ENCODE measurements around the gene PTGER2. TPM values are rescaled to one million over a fixed set of nuclear protein-coding genes. Genes with fewer than 3 reads are reported as not detected.
A peak's percentile ranks its signal among the peaks of the same experiment; 100 is the strongest.

PTGER2 gene
- total and polyA plus RNA-seq, 4 donors, result 2.0 to 20.6 (median 6.8) TPM

DNA sequence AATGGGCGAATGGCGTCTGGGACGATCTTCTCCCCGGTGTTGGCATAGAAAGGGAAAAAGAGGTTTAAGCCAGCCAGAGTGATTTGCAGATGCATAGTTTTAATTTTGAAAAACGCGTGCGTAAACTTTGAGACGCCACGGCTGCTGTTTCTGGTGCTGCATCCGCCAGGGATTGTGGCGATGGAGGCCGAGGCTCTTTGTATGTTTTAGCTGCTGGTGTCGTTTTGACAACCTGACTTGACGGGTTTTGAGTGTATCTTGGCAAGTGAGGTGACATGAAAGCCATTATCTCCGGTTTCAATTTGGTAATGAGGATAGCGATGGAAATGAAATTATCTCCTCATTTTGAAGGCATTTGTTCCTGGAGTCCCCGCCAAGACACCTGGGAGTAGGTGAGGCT lies 45.0 kb upstream of the PTGER2 start:
- peaks cover 5 to 54% (median 50%) of the 10 kb centered on the region in 3 donors for H3K27me3 ChIP-seq (ENCODE audit: control insufficient read depth in 3 of 3, insufficient read depth in 3 of 3, low read length in 2 of 3)
- no peak overlapping the region for H3K9ac ChIP-seq (ENCODE audit: insufficient read depth in 1 of 2, low read length in 2 of 2)
- peaks cover 0 to 16% (median 12%) of the 10 kb centered on the region in 5 donors for H3K4me1 ChIP-seq (ENCODE audit: control insufficient read depth in 5 of 5, insufficient read depth in 5 of 5, low read length in 5 of 5)
- H3K9me3 ChIP-seq (ENCODE audit: control insufficient read depth in 4 of 4, insufficient read depth in 3 of 4, low read length in 3 of 4), result no peaks in the 10 kb centered on the region
- no peak overlapping the region for H3K27ac ChIP-seq (ENCODE audit: low read depth in 1 of 2, low read length in 1 of 2)
- no peaks in the 10 kb centered on the region for H3K36me3 ChIP-seq (ENCODE audit: control insufficient read depth in 4 of 4, insufficient read depth in 4 of 4, low read length in 4 of 4)
- ATAC-seq (ENCODE audit: insufficient read depth, low FRiP score) (no peak), DNase-seq (peak in 1 of 3 donors; percentile 16)
- H3K4me3 ChIP-seq, result no peak overlapping the region
- 34 to 39% methylated on average over 17 of the region's 17 CpGs for WGBS, 2 donors
- TF ChIP-seq, protein P1, sequence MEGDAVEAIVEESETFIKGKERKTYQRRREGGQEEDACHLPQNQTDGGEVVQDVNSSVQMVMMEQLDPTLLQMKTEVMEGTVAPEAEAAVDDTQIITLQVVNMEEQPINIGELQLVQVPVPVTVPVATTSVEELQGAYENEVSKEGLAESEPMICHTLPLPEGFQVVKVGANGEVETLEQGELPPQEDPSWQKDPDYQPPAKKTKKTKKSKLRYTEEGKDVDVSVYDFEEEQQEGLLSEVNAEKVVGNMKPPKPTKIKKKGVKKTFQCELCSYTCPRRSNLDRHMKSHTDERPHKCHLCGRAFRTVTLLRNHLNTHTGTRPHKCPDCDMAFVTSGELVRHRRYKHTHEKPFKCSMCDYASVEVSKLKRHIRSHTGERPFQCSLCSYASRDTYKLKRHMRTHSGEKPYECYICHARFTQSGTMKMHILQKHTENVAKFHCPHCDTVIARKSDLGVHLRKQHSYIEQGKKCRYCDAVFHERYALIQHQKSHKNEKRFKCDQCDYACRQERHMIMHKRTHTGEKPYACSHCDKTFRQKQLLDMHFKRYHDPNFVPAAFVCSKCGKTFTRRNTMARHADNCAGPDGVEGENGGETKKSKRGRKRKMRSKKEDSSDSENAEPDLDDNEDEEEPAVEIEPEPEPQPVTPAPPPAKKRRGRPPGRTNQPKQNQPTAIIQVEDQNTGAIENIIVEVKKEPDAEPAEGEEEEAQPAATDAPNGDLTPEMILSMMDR (IDR thresholded peaks at IDR 0.05; ENCODE audit: control extremely low read depth, extremely low read depth), result no peak

DNA sequence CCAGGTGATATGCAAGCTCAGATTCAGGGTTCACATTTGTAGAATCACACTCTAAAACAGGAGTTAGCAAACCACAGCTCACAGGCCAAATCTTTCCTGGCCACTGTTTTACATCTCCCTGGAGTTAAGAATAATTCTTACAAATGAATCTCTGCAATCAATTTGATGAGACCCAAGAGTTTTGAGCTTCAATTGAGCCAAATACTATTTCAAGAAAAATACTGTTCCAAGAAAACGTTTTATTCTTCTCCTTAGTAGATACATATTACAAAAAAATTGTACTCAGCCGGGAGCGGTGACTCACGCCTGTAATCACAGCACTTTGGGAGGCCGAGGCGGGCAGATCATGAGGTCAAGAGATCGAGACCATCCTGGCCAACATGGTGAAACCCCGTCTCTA lies 44.1 kb upstream of the PTGER2 start:
- Histone ChIP-seq H3K9me3 (ENCODE audit: control insufficient read depth in 4 of 4, insufficient read depth in 3 of 4, low read length in 3 of 4) (no peaks in the 10 kb centered on the region), H3K27me3 (ENCODE audit: control insufficient read depth in 3 of 3, insufficient read depth in 3 of 3, low read length in 2 of 3) (peaks cover 5 to 56% (median 50%) of the 10 kb centered on the region in 3 donors), H3K36me3 (ENCODE audit: control insufficient read depth in 4 of 4, insufficient read depth in 4 of 4, low read length in 4 of 4) (no peaks in the 10 kb centered on the region), H3K27ac (ENCODE audit: low read depth in 1 of 2, low read length in 1 of 2) (no peak overlapping the region), H3K4me1 (ENCODE audit: control insufficient read depth in 5 of 5, insufficient read depth in 5 of 5, low read length in 5 of 5) (peaks cover 0 to 16% (median 12%) of the 10 kb centered on the region in 5 donors), H3K4me3 (no peak overlapping the region), H3K9ac (ENCODE audit: insufficient read depth in 1 of 2, low read length in 2 of 2) (no peak overlapping the region)
- no peak for DNase-seq
- TF ChIP-seq, protein P1 (IDR thresholded peaks at IDR 0.05; ENCODE audit: control extremely low read depth, extremely low read depth), result no peak
- ATAC-seq (ENCODE audit: insufficient read depth, low FRiP score), result no peak
- 77 to 82% methylated on average over 8 of the region's 8 CpGs for WGBS, 2 donors

DNA sequence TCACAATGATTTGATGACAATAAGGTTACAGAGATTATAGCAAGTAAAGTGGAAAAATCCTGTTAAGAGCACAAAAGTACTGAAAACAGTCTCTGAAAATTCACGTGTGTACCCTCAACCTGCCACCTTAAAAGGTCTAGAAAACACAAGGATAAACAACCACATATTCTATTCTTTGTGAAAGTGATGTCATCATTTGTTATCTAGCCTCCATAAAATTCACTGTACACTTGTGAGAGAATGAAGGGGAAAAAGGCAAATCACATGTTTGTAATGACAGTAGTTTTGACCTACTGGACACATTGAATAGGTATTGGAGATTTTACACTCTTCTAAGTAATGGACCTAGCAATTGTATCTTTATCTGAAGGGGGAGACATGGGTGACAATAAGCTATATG lies 42.6 kb upstream of the PTGER2 start:
- Histone ChIP-seq H3K27ac (ENCODE audit: low read depth in 1 of 2, low read length in 1 of 2) (no peak overlapping the region), H3K36me3 (ENCODE audit: control insufficient read depth in 4 of 4, insufficient read depth in 4 of 4, low read length in 4 of 4) (no peaks in the 10 kb centered on the region), H3K4me3 (no peak overlapping the region), H3K9me3 (ENCODE audit: control insufficient read depth in 4 of 4, insufficient read depth in 3 of 4, low read length in 3 of 4) (no peaks in the 10 kb centered on the region), H3K4me1 (ENCODE audit: control insufficient read depth in 5 of 5, insufficient read depth in 5 of 5, low read length in 5 of 5) (peaks cover 0 to 16% (median 12%) of the 10 kb centered on the region in 5 donors), H3K9ac (ENCODE audit: insufficient read depth in 1 of 2, low read length in 2 of 2) (no peak overlapping the region), H3K27me3 (ENCODE audit: control insufficient read depth in 3 of 3, insufficient read depth in 3 of 3, low read length in 2 of 3) (peaks cover 5 to 53% (median 45%) of the 10 kb centered on the region in 3 donors)
- TF ChIP-seq, protein P1 (IDR thresholded peaks at IDR 0.05; ENCODE audit: control extremely low read depth, extremely low read depth), result no peak
- no peak for DNase-seq
- WGBS, 2 donors, result 77 to 92% methylated on average over 1 of the region's 1 CpG
- no peak for ATAC-seq (ENCODE audit: insufficient read depth, low FRiP score)

DNA sequence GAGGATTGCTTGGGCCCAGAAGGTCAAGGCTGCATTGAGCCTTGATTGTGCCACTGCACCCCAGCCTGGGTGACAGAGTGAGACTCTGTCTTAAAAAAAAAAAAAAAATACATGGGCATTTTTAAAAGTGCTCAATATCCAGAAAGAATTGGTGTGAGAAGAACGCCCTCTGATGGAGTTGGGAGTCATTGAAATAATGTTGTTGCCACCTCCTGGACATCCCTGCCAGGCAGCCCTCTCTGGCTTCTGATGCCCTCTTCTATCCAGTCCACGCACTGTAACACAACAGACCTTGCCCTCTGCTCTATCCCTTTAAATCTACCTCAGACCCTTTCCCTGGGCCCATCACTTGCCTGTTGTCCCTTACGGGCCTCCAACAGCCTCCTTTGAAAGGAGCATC lies 41.7 kb upstream of the PTGER2 start:
- ATAC-seq (ENCODE audit: insufficient read depth, low FRiP score) (no peak), DNase-seq (no peak)

More for the DNA sequence above, 41.7 kb upstream of the PTGER2 start:
- H3K27me3 ChIP-seq (ENCODE audit: control insufficient read depth in 3 of 3, insufficient read depth in 3 of 3, low read length in 2 of 3), result peaks cover 2 to 44% (median 37%) of the 10 kb centered on the region in 3 donors
- WGBS, 2 donors, result 63 to 75% methylated on average over 3 of the region's 3 CpGs
- peaks cover 0 to 16% (median 9%) of the 10 kb centered on the region in 5 donors for H3K4me1 ChIP-seq (ENCODE audit: control insufficient read depth in 5 of 5, insufficient read depth in 5 of 5, low read length in 5 of 5)
- no peak overlapping the region for H3K9ac ChIP-seq (ENCODE audit: insufficient read depth in 1 of 2, low read length in 2 of 2)
- TF ChIP-seq, protein P1 (IDR thresholded peaks at IDR 0.05; ENCODE audit: control extremely low read depth, extremely low read depth), result no peak
- H3K9me3 ChIP-seq (ENCODE audit: control insufficient read depth in 4 of 4, insufficient read depth in 3 of 4, low read length in 3 of 4), result no peaks in the 10 kb centered on the region
- H3K36me3 ChIP-seq (ENCODE audit: control insufficient read depth in 4 of 4, insufficient read depth in 4 of 4, low read length in 4 of 4), result no peaks in the 10 kb centered on the region
- no peak overlapping the region for H3K27ac ChIP-seq (ENCODE audit: low read depth in 1 of 2, low read length in 1 of 2)
- no peak overlapping the region for H3K4me3 ChIP-seq

Data from lung (tissue), 12 donors.